ENCODE measurements around the gene HIVEP3.

HIVEP3 gene

GRCh38 chr1:41784531-41785274 lies 134.0 kb downstream of the HIVEP3 start:
- no peak for DNase-seq (ENCODE audit: low spot score)

- peak; percentile 87 for DNase-seq (ENCODE audit: low spot score)
Measured at GRCh38 chr1:41783189-41783639, 135.5 kb downstream of the HIVEP3 start.

- peak; percentile 31 for DNase-seq (ENCODE audit: low spot score)
Measured at GRCh38 chr1:41780916-41781315, 137.8 kb downstream of the HIVEP3 start.

- no peak for DNase-seq (ENCODE audit: low spot score)
Measured at GRCh38 chr1:41780322-41780721, 138.4 kb downstream of the HIVEP3 start.

GRCh38 chr1:41779360-41779759 lies 139.4 kb downstream of the HIVEP3 start:
- no peak for DNase-seq (ENCODE audit: low spot score)

GRCh38 chr1:41777695-41778094 lies 141.0 kb downstream of the HIVEP3 start:
- no peak for DNase-seq (ENCODE audit: low spot score)

GRCh38 chr1:41776891-41777441 lies 141.8 kb downstream of the HIVEP3 start:
- DNase-seq (ENCODE audit: low spot score), result no peak

GRCh38 chr1:41775956-41776585 lies 142.7 kb downstream of the HIVEP3 start:
- DNase-seq (ENCODE audit: low spot score), result no peak

- no peak for DNase-seq (ENCODE audit: low spot score)
Measured at GRCh38 chr1:41774471-41774990, 144.2 kb downstream of the HIVEP3 start.

- no peak for DNase-seq (ENCODE audit: low spot score)
Measured at GRCh38 chr1:41773842-41774241, 144.9 kb downstream of the HIVEP3 start.

- peak; percentile 58 for DNase-seq (ENCODE audit: low spot score)
Measured at GRCh38 chr1:41773144-41773591, 145.6 kb downstream of the HIVEP3 start.

- DNase-seq (ENCODE audit: low spot score), result no peak
Measured at GRCh38 chr1:41769068-41769467, 149.7 kb downstream of the HIVEP3 start.

- no peak for DNase-seq (ENCODE audit: low spot score)
Measured at GRCh38 chr1:41768583-41768982, 150.1 kb downstream of the HIVEP3 start.

- no peak for DNase-seq (ENCODE audit: low spot score)
Measured at GRCh38 chr1:41767534-41768525, 150.9 kb downstream of the HIVEP3 start.

- no peak for DNase-seq (ENCODE audit: low spot score)
Measured at GRCh38 chr1:41766546-41766945, 152.2 kb downstream of the HIVEP3 start.

- no peak for DNase-seq (ENCODE audit: low spot score)
Measured at GRCh38 chr1:41766041-41766440, 152.7 kb downstream of the HIVEP3 start.

- no peak for DNase-seq (ENCODE audit: low spot score)
Measured at GRCh38 chr1:41765152-41765551, 153.6 kb downstream of the HIVEP3 start.

GRCh38 chr1:41764656-41765055 lies 154.1 kb downstream of the HIVEP3 start:
- DNase-seq (ENCODE audit: low spot score), result no peak

GRCh38 chr1:41762777-41763176 lies 155.9 kb downstream of the HIVEP3 start:
- no peak for DNase-seq (ENCODE audit: low spot score)

GRCh38 chr1:41762251-41762650 lies 156.5 kb downstream of the HIVEP3 start:
- no peak for DNase-seq (ENCODE audit: low spot score)

GRCh38 chr1:41758904-41759548 lies 159.7 kb downstream of the HIVEP3 start:
- peak; percentile 64 for DNase-seq (ENCODE audit: low spot score)

All from kidney tubule cell (primary cell).